SK-N-SH treated with all-trans-retinoic acid at 6 μM for 48 hours (cell line): ENCODE data around the gene DNER.

ENCODE experiments used
- CSDC2 ChIP-seq: fragments of 250-450 bp; sonication (Bioruptor Pico); IDR thresholded peaks from 2 replicates; pipeline ENCODE4 v1.5.0; 2020; ENCODE audit warnings: mild to moderate bottlenecking, moderate library complexity
- ESRRG ChIP-seq: fragments of 250-450 bp; sonication (Bioruptor Pico); IDR thresholded peaks from 2 replicates; pipeline ENCODE4 v1.6.1; 2021; ENCODE audit warnings: mild to moderate bottlenecking
- ISL1 ChIP-seq: fragments of 250-450 bp; sonication (Bioruptor Pico); IDR thresholded peaks from 2 replicates; pipeline ENCODE4 v2.1.2; 2022; ENCODE audit warnings: mild to moderate bottlenecking, moderate library complexity
- OSR1 ChIP-seq: fragments of 250-450 bp; sonication (Bioruptor Pico); IDR thresholded peaks from 2 replicates; pipeline ENCODE4 v1.8.0; 2022; ENCODE audit warnings: moderate library complexity, mild to moderate bottlenecking, inconsistent platforms
- PPARA ChIP-seq: fragments of 250-450 bp; sonication (Bioruptor Pico); IDR thresholded peaks from 2 replicates; pipeline ENCODE4 v1.5.0; 2020; ENCODE audit warnings: mild to moderate bottlenecking, borderline replicate concordance
- RARB ChIP-seq: fragments of 250-450 bp; sonication (Bioruptor Pico); IDR thresholded peaks from 2 replicates; pipeline ENCODE4 v1.8.0; 2021; ENCODE audit warnings: mild to moderate bottlenecking, moderate library complexity
- TCF4 ChIP-seq: fragments of 250-450 bp; sonication (Bioruptor Pico); IDR thresholded peaks from 2 replicates; pipeline ENCODE4 v1.8.0; 2021; ENCODE audit warnings: mild to moderate bottlenecking, moderate library complexity, borderline replicate concordance
- ZFP3 ChIP-seq: fragments of 250-450 bp; sonication (Bioruptor Pico); IDR thresholded peaks from 2 replicates; pipeline ENCODE4 v1.5.0; 2020; ENCODE audit warnings: mild to moderate bottlenecking, moderate library complexity
- ZFP30 ChIP-seq: fragments of 450-650 bp; formaldehyde crosslinking; IDR thresholded peaks from 2 replicates; pipeline ENCODE4 v1.5.0; 2022; ENCODE audit warnings: mild to moderate bottlenecking, moderate library complexity
- ZNF565 ChIP-seq: fragments of 450-650 bp; formaldehyde crosslinking; conservative IDR thresholded peaks from 2 replicates; pipeline ENCODE4 v1.5.0; 2020; ENCODE audit warnings: low read depth, mild to moderate bottlenecking, moderate library complexity
- ZNF70 ChIP-seq: fragments of 450-650 bp; formaldehyde crosslinking; IDR thresholded peaks from 2 replicates; pipeline ENCODE4 v1.5.0; 2020; ENCODE audit warnings: mild to moderate bottlenecking, moderate library complexity
- ZNF8 ChIP-seq: fragments of 450-650 bp; formaldehyde crosslinking; IDR thresholded peaks from 2 replicates; pipeline ENCODE4 v1.5.0; 2020; ENCODE audit warnings: mild to moderate bottlenecking, moderate library complexity
- TF ChIP-seq, protein P1 (sequence below): fragments of 250-450 bp; sonication (Bioruptor Pico); IDR thresholded peaks from 2 replicates; pipeline ENCODE4 v1.8.0; 2020; ENCODE audit warnings: mild to moderate bottlenecking, moderate library complexity, borderline replicate concordance
- TF ChIP-seq, protein P2 (sequence below): fragments of 250-450 bp; sonication (Bioruptor Pico); IDR thresholded peaks from 2 replicates; pipeline ENCODE4 v1.5.1; 2020; ENCODE audit warnings: low read depth, mild to moderate bottlenecking, moderate library complexity

- TF ChIP-seq ZFP30 (CRISPR knock-in tag) (no peak), OSR1 (CRISPR knock-in tag) (no peak), CSDC2 (no peak), RARB (no peak), ISL1 (no peak), ZNF70 (no peak), TCF4 (CRISPR knock-in tag) (no peak), ZNF8 (no peak), ZFP3 (CRISPR knock-in tag) (no peak), ESRRG (no peak), ZNF565 (no peak), PPARA (CRISPR knock-in tag) (no peak)
- TF ChIP-seq, protein P1, sequence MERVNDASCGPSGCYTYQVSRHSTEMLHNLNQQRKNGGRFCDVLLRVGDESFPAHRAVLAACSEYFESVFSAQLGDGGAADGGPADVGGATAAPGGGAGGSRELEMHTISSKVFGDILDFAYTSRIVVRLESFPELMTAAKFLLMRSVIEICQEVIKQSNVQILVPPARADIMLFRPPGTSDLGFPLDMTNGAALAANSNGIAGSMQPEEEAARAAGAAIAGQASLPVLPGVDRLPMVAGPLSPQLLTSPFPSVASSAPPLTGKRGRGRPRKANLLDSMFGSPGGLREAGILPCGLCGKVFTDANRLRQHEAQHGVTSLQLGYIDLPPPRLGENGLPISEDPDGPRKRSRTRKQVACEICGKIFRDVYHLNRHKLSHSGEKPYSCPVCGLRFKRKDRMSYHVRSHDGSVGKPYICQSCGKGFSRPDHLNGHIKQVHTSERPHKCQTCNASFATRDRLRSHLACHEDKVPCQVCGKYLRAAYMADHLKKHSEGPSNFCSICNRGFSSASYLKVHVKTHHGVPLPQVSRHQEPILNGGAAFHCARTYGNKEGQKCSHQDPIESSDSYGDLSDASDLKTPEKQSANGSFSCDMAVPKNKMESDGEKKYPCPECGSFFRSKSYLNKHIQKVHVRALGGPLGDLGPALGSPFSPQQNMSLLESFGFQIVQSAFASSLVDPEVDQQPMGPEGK (CRISPR knock-in tag) = no peak
- TF ChIP-seq, protein P2, sequence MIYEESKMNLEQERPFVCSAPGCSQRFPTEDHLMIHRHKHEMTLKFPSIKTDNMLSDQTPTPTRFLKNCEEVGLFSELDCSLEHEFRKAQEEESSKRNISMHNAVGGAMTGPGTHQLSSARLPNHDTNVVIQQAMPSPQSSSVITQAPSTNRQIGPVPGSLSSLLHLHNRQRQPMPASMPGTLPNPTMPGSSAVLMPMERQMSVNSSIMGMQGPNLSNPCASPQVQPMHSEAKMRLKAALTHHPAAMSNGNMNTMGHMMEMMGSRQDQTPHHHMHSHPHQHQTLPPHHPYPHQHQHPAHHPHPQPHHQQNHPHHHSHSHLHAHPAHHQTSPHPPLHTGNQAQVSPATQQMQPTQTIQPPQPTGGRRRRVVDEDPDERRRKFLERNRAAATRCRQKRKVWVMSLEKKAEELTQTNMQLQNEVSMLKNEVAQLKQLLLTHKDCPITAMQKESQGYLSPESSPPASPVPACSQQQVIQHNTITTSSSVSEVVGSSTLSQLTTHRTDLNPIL (CRISPR knock-in tag) = no peak
These were observed 79.0 kb downstream of the DNER start for GRCh38 chr2:229635371-229635680.
